AG04450 (cell line): ENCODE measurements around the gene ESYT2. TPM values are rescaled to one million over a fixed set of nuclear protein-coding genes. Genes with fewer than 3 reads are reported as not detected.

Experiments used
- CTCF ChIA-PET: fragments of 300-600, 350-600 bp; formaldehyde crosslinking; extraction: SDS; loops from one replicate; lab custom pipeline; 2022; ENCODE audit warnings: antibody characterized with exemption, inconsistent platforms; lab: Charles Lee
- POLR2A ChIA-PET: fragments of 350-600 bp; formaldehyde crosslinking; extraction: SDS; loops from one replicate; lab custom pipeline; 2021; ENCODE audit warnings: antibody characterized with exemption, inconsistent platforms; lab: Yijun Ruan, JAX
- DNase-seq: peaks from one replicate; pipeline ENCODE4 v3.0.0-alpha.2; 2011; ENCODE audit warnings: low read depth, low spot score
- H3K27ac ChIP-seq: one replicate; pipeline ENCODE4 v1.5.1; 2012; ENCODE audit warnings: low read depth, low read length, control low read depth
- H3K27me3 ChIP-seq: one replicate; pipeline ENCODE4 v1.6.0; 2012; ENCODE audit warnings: low read length; ENCODE audit not compliant: control insufficient read depth, insufficient read depth
- H3K4me3 ChIP-seq: 2 replicates; pipeline ENCODE4 v1.5.1; 2011; ENCODE audit warnings: mild to moderate bottlenecking, low read depth, low read length, control low read depth
- H3K9me3 ChIP-seq: 2 replicates; pipeline ENCODE4 v1.5.1; 2012; ENCODE audit warnings: low read length; ENCODE audit not compliant: control insufficient read depth, insufficient read depth
- CTCF ChIP-seq: IDR thresholded peaks from 2 replicates; pipeline ENCODE4 v1.5.1; 2011; ENCODE audit warnings: low read depth, low read length, control low read depth, inconsistent platforms
- polyA plus RNA-seq: library from polyadenylated mRNA; depleted of rRNA; stranded (reverse); fragments of >200 nt; gene quantifications from 2 replicates; pipeline ENCODE4 v1.2.3, GENCODE V29; 2011

The ESYT2 gene
- polyA plus RNA-seq, 1 experiment: 54.3 TPM

- Histone ChIP-seq H3K27ac (no peak overlapping the region), H3K4me3 (no peak overlapping the region), H3K27me3 (no peaks in the 10 kb centered on the region), H3K9me3 (no peaks in the 10 kb centered on the region)
- TF ChIP-seq CTCF: no peak
- DNase-seq: no peak
- ChIA-PET CTCF (no interaction called here), POLR2A (no interaction called here)
These were observed 101.6 kb downstream of the ESYT2 start for GRCh38 chr7:158727690-158728089.

- Histone ChIP-seq H3K27ac (no peak overlapping the region), H3K4me3 (no peak overlapping the region), H3K9me3 (no peaks in the 10 kb centered on the region), H3K27me3 (no peaks in the 10 kb centered on the region)
- ChIA-PET POLR2A (no interaction called here), CTCF (no interaction called here)
- DNase-seq: no peak
- TF ChIP-seq CTCF: no peak
These were observed 103.0 kb downstream of the ESYT2 start for GRCh38 chr7:158726277-158726807.

GRCh38 chr7:158725506-158725800, 103.9 kb downstream of the ESYT2 start:
- H3K27me3 ChIP-seq: no peaks in the 10 kb centered on the region
- TF ChIP-seq CTCF: no peak
- H3K9me3 ChIP-seq: no peaks in the 10 kb centered on the region
- H3K27ac ChIP-seq: no peak overlapping the region
- DNase-seq: no peak
- no peak overlapping the region for H3K4me3 ChIP-seq
- ChIA-PET POLR2A (no interaction called here), CTCF (no interaction called here)

- Histone ChIP-seq H3K27me3 (no peaks in the 10 kb centered on the region), H3K9me3 (no peaks in the 10 kb centered on the region), H3K27ac (no peak overlapping the region), H3K4me3 (no peak overlapping the region)
- no peak for DNase-seq
- CTCF ChIA-PET: no interaction called here
- TF ChIP-seq CTCF: no peak
- POLR2A ChIA-PET: no interaction called here
These were observed 104.4 kb downstream of the ESYT2 start for GRCh38 chr7:158724658-158725505.

GRCh38 chr7:158723714-158724385, 105.5 kb downstream of the ESYT2 start:
- ChIA-PET CTCF (no interaction called here), POLR2A (no interaction called here)
- no peak overlapping the region for H3K27ac ChIP-seq
- no peak overlapping the region for H3K4me3 ChIP-seq
- no peaks in the 10 kb centered on the region for H3K9me3 ChIP-seq
- DNase-seq: no peak
- TF ChIP-seq CTCF: no peak
- H3K27me3 ChIP-seq: no peaks in the 10 kb centered on the region
